GM21529 (cell line): ENCODE measurements around the gene ZC3H18.

Experiments
- ATAC-seq: cut with Tn5 transposase; IDR thresholded peaks from one replicate; pipeline ENCODE4 v1.9.1; 2021; ENCODE audit not compliant: unreplicated experiment

ZC3H18 gene

DNA sequence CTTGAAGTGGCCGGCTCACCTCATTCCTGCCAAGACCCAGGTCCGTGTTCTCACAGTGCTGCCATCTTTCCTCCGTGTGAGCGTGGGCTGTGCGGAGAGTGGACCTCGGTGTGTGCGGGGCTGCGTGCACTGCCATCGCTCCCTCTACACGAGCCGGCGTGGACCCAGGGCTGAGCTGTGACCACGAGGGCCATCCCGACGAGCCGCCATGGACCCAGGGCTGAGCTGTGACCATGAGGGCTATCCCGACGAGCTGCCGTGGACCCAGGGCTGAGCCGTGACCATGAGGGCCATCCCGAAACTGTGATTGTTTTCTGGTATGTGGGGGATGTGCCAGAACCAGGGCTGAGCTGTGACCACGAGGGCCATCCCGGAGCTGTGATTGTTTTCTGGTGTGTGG is 101.6 kb downstream of the ZC3H18 start:
- no peak for ATAC-seq

DNA sequence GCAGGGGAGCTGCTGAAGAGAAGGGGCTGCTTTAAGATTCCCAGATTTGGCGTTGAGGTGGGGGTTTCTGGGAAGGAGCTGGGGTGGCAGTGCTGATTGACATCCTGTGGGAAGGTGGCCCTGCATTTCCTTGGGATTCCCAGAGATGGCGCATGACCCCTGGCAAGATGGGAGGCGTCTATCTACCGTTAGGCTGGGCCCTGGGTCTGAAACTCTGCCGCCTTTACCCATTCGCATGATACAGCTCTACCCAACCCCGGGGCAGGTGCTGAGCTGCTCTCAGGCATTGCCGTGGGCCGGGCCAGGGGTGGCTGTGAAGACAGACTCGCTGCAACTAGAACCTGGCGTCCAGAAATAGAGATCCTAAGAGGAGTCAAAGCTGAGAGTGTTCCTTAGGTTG is 102.6 kb downstream of the ZC3H18 start:
- no peak for ATAC-seq

DNA sequence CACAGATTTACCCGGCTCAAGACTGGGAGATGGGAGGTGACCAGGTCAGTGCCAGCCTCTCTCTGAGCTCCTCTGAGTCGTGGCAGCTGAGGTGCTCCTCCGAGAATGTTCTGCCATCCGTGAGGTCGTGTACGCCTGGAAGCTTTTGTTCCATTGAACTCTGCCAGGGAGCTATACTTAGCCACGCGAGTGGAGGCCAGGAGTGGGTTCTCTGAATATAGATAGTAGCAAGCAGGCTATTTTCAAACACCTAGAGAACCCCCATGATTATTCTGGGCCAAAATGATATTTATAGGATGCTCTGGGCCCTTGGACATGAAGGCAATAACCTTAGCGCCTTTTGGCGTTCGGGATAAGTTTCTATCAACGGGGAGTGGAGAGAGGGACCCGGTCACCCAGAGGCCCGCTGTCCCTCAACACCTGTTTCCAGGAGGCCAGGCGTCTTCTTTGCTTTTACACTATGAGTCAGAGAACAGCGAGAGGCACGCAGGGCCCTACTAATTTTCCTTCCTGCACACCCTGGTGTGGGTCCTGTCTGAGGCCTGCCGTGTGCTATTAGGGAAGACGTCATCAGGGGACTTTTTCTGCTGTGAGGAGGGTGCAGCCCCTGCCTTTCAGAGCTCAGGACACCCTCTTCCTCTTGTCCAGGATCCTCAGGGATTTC is 103.6 kb downstream of the ZC3H18 start:
- no peak for ATAC-seq

DNA sequence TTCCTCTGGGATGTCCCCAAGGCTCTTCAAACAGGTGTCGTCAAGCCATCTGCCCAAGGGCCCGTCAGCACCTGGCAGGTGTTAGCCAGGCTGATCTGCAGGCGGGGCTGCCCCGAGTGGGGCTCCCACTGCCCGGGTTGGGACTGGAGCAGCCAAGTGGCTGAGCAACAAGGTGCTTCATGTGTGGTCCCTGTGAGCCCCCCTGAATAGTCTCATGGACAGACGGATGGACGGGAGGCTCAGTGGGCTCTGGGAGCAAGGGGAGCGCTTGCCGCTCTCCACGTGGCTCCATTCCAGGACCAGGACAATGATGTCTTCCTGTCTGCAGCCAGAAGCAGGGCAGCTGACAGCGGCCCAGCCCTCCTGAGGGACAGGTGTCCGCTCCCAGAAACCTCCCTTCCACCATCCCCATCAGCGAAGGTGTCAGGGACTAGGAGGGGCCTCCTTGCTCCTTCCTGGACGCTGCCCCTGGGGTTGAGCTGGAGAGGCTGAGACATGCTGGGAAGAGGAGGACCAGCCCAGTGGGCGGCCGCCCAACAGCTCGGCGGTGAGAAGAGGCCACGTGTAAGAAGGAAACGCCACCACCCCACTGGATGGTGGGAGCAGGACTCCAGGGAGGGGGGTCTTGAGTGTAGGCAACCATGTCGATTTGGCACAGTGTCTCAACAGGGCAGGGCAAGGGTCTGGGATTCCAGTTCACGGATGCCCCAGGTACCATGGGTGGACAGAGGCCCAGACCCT is 106.5 kb downstream of the ZC3H18 start:
- no peak for ATAC-seq

DNA sequence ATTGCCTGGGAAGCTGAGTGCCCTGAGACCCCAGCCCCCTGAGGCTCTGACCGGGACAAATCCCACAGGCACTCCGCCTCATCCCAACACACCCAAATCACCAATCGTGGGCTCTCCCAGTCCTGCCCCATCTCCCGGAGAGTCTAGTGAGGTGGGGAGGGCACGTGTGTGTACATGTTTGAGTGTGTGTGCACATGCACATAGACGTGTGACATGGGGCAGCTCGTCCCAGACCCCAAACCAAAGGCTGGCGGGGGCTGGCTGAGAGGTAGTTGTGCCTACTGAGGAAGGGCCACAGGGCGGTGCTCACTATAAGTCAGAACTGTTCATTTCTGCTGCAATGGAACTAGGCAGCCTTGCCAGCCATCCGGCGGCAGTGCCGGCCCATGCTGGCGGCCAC is 107.5 kb downstream of the ZC3H18 start:
- ATAC-seq: no peak

DNA sequence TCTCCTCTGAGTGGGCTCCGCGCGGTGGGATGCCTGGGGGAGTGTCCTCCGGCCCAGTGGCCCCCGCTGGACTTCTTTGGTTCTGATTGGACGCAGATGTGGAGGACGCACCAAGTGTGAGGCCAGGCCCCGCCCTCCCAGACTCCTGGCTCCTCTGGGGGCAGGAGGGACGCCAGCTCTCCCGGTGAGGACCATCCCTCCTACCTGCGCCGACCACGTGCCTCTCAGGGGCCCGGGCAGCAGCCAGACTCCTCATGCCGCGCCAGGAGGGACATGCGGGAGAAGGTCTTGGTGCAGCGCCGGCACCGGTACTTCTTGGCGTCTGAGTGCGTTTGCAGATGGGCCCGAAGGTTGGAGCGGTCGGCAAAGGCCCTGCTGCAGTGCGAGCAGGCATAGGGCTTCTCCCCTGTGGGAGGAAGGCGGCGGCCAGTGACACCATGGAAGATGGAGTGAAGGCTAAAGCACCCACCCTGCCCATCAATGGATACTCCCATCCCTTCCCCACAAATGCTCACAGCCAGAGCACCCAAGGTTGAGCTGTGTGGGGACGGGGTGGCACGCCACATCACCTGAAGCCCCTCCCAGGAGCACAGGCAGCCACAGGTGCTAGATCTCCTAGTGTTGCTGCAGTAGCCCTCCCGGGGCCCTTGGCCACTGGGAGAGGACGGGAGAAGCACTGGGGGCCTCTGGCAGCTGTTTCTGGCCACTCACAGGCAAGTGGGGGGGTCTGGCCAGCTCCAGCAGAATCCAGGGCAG is 108.2 kb downstream of the ZC3H18 start:
- ATAC-seq: no peak

DNA sequence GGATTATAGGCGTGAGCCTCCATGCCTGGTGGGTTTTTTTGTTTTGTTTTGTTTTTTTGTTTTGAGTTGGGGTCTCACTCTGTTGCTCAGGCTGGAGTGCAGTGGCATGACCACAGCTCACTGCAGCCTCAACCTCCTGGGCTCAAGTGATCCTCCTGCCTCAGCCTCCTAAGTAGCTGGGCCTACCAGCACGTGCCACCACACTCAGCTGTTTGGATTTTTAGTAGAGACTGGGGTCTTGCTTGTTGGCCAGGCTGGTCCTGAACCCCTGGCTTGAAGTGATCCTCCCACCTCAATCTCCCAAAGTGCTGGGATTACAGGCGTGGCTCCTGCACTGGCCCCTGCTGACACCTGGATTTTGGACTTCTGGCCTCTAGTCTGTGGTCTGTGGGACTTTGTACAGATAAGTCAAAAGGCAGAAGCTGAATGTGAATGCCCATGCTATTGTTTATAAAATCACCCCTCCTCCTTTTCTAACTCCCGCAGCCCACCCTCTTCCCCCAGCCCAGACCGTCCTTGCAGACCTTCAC is 110.4 kb downstream of the ZC3H18 start:
- no peak for ATAC-seq

DNA sequence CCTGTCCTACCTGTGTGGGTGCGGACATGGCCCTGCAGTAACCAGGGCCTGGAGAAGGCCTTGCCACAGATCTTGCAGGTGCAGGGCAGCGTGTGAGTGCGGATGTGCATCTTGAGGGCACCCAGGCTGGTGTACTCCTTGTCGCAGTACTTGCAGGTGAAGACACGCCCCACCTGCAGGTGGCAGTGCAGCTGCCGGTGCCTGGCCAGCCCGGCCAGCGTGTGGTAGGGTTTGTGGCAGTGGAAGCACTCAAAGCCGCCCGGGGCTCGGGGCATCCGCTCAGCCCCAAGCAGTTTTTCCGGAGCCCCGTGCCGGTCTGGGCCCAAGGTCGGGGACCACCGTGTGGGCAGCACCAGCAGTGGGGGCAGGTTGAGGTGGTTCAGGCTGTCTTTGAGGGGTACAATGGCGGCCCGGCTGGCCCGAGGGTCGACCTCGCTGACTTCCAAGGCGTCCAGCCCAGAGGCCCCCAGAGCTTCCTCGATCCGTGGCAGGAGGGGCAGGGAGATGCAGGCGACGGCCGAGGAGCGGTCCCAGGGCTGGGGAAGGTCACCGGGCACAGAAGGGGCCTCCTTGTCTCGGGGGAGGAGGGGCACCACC is 111.0 kb downstream of the ZC3H18 start:
- ATAC-seq: peak; percentile 36
